Measurements from ENCODE around the gene INHBE.

The INHBE gene

DNA sequence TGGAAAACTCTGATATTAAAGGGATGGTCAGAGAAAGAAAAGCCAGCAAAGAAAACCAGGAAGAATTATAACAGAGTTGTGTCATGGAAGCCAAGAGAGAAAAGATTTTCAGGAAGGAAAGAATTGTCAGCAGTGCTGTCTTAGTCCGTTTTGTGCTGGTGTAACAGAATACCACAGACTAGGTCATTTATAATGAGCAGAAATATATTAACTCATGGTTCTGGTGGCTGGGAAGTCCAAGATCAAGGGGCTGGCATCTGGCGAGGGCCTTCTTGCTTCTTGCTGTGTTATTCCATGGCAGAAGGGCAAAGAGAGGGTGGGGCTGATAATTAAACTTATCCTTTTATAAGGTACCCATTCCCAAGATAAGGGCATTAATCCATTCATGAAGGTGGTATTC lies 6.4 kb upstream of the INHBE start:
- no peaks in the 10 kb centered on the region for H3K9me3 ChIP-seq (ENCODE audit: low read length)
- H3K36me3 ChIP-seq (ENCODE audit: insufficient read depth, low read length) = no peaks in the 10 kb centered on the region
- peaks cover 7% of the 10 kb centered on the region for H3K4me1 ChIP-seq (ENCODE audit: insufficient read depth, low read length)
- peaks cover 2% of the 10 kb centered on the region for H3K27me3 ChIP-seq (ENCODE audit: insufficient read depth, low read length)
- no peak overlapping the region for H3K4me3 ChIP-seq (ENCODE audit: low read length)
- H2AFZ ChIP-seq (ENCODE audit: low read depth, low read length) = no peak overlapping the region

DNA sequence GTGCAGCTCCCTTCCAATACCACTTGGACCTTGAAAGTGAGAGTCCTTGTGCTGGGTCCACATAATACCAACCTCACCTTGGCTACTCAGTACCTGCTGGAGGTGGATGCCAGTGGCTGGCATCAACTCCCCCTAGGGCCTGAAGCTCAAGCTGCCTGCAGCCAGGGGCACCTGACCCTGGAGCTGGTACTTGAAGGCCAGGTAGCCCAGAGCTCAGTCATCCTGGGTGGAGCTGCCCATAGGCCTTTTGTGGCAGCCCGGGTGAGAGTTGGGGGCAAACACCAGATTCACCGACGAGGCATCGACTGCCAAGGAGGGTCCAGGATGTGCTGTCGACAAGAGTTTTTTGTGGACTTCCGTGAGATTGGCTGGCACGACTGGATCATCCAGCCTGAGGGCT lies 5.7 kb upstream of the INHBE start:
- Histone ChIP-seq H2AFZ (ENCODE audit: low read depth, low read length) (no peak overlapping the region), H3K27me3 (ENCODE audit: insufficient read depth, low read length) (peaks cover 2% of the 10 kb centered on the region), H3K4me1 (ENCODE audit: insufficient read depth, low read length) (peaks cover 7% of the 10 kb centered on the region), H3K4me3 (ENCODE audit: low read length) (no peak overlapping the region), H3K9me3 (ENCODE audit: low read length) (no peaks in the 10 kb centered on the region), H3K36me3 (ENCODE audit: insufficient read depth, low read length) (no peaks in the 10 kb centered on the region)

DNA sequence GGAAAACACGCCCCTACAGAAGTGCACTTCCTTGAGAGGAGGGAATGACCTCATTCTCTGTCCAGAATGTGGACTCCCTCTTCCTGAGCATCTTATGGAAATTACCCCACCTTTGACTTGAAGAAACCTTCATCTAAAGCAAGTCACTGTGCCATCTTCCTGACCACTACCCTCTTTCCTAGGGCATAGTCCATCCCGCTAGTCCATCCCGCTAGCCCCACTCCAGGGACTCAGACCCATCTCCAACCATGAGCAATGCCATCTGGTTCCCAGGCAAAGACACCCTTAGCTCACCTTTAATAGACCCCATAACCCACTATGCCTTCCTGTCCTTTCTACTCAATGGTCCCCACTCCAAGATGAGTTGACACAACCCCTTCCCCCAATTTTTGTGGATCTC lies 5.0 kb upstream of the INHBE start:
- no peaks in the 10 kb centered on the region for H3K36me3 ChIP-seq (ENCODE audit: insufficient read depth, low read length)
- no peak overlapping the region for H3K4me3 ChIP-seq (ENCODE audit: low read length)
- no peak overlapping the region for H2AFZ ChIP-seq (ENCODE audit: low read depth, low read length)
- no peaks in the 10 kb centered on the region for H3K9me3 ChIP-seq (ENCODE audit: low read length)
- H3K4me1 ChIP-seq (ENCODE audit: insufficient read depth, low read length) = peaks cover 9% of the 10 kb centered on the region
- peaks cover 2% of the 10 kb centered on the region for H3K27me3 ChIP-seq (ENCODE audit: insufficient read depth, low read length)

DNA sequence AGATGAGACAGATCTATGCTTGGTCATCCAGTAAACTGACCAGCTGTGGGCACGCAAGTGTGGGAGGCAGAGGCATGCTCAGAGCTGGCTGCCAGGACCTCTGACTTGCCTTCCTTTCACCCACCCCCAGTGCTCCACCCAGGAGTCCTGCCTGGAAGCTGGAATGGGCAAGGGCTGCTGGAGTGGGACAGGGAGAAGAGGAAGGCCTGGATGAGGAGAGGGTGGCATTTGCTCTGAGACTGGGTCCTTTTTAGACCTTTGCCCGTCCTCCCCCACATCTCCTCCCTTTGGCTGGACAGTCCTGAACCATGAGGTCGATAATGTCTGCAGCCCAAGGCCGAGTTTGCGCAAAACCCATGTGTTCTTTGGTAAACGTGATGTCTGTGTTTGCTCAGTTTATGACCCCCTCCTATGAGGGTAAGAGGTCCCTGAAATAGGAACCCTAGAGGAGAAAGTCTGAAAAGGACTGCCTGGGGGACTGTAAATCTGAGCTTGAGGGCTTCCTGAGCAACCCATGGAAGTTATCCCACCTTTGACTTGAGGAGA lies 3.8 kb upstream of the INHBE start:
- Histone ChIP-seq H3K9me3 (ENCODE audit: low read length) (no peaks in the 10 kb centered on the region), H2AFZ (ENCODE audit: low read depth, low read length) (no peak overlapping the region), H3K36me3 (ENCODE audit: insufficient read depth, low read length) (no peaks in the 10 kb centered on the region), H3K27me3 (ENCODE audit: insufficient read depth, low read length) (peaks cover 2% of the 10 kb centered on the region), H3K4me1 (ENCODE audit: insufficient read depth, low read length) (peaks cover 12% of the 10 kb centered on the region), H3K4me3 (ENCODE audit: low read length) (no peak overlapping the region)

DNA sequence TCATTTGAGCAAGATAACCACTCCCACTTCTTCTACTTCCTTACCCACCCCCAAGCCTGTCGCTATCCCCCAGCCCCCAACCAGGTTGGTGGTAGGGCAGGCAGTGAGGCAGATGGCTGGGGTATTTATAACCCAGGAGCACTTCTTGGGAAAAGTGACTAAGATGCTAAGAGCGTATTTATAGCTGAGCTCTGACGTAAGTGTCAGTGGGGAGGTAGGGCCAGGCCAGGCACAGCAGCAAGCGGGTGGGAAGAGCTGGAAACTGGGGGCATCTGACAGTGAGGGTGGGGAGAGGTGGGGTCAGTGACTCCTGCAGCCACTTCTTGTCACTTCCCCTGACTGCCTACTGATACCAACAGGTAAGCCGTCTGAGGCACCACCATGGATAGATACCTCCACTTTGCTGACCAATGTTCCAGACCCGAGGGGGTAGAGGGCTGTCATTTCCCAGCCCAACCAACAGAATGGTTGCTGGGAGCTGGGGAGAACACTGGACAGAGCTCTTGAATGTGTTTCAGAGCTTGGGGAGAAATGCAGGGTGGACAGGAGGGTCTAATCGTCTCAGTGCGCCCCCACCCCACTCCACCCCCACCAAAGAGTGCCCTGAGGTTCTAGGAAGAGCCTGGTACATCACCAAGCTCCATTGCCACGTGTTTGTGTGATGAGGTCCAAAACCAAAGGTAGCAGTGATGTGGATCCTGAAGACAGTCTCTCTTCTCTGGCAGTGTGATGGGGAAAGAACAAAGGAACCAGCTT lies 2.7 kb upstream of the INHBE start:
- Histone ChIP-seq H3K4me3 (ENCODE audit: low read length) (no peak overlapping the region), H3K4me1 (ENCODE audit: insufficient read depth, low read length) (peaks cover 12% of the 10 kb centered on the region), H3K27me3 (ENCODE audit: insufficient read depth, low read length) (peaks cover 2% of the 10 kb centered on the region), H3K9me3 (ENCODE audit: low read length) (no peaks in the 10 kb centered on the region), H2AFZ (ENCODE audit: low read depth, low read length) (no peak overlapping the region), H3K36me3 (ENCODE audit: insufficient read depth, low read length) (no peaks in the 10 kb centered on the region)

DNA sequence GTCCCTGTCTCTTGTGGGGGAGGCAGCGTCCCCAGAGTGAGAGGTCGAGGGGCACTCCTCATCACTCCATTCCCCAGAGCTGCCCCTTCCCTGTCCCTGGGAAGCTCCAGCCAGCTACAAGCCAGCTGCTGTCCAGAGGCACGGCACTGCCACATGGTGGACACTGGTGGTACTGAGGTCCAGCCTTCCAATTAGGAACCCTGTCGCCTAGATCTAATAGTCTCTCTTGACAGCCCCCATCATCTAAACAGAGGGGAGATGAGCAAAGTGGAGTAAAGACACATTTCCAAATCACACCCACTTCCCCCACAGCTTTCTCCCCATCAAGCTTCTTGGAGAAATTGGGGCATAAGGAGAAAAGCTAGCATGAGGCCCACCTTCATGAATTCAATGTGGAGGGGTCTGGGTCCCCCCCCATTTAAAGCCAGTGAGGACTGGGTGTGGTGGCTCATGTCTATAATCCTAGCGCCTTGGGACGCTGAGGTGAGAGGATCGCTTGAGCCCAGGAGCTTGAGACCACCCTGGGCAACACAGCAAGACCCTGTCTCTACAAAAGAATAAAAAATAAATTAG lies 2.1 kb upstream of the INHBE start:
- H3K4me3 ChIP-seq (ENCODE audit: low read length) = no peak overlapping the region
- peaks cover 12% of the 10 kb centered on the region for H3K4me1 ChIP-seq (ENCODE audit: insufficient read depth, low read length)
- H3K36me3 ChIP-seq (ENCODE audit: insufficient read depth, low read length) = no peaks in the 10 kb centered on the region
- no peak overlapping the region for H2AFZ ChIP-seq (ENCODE audit: low read depth, low read length)
- peaks cover 2% of the 10 kb centered on the region for H3K27me3 ChIP-seq (ENCODE audit: insufficient read depth, low read length)
- no peaks in the 10 kb centered on the region for H3K9me3 ChIP-seq (ENCODE audit: low read length)

DNA sequence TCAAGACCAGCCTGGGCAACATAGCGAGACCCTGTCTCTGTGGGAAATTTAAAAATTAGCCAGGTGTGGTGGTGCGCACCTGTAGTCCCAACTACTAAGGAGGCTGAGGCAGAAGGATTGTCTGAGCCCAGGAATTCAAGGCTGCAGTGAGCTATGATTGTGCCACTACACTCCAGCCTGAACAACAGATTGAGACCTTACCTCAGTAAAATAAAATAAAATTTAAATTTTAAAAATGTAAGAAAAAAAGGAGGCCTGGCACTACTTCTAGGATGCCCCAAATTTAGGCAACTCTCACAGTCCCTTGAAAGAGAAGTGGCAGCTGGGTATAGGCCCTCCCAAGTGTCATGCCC lies 918 bp upstream of the INHBE start:
- no peaks in the 10 kb centered on the region for H3K36me3 ChIP-seq (ENCODE audit: insufficient read depth, low read length)
- peaks cover 16% of the 10 kb centered on the region for H3K4me1 ChIP-seq (ENCODE audit: insufficient read depth, low read length)
- no peaks in the 10 kb centered on the region for H3K9me3 ChIP-seq (ENCODE audit: low read length)
- no peak overlapping the region for H2AFZ ChIP-seq (ENCODE audit: low read depth, low read length)
- H3K4me3 ChIP-seq (ENCODE audit: low read length) = no peak overlapping the region
- peaks cover 2% of the 10 kb centered on the region for H3K27me3 ChIP-seq (ENCODE audit: insufficient read depth, low read length)

DNA sequence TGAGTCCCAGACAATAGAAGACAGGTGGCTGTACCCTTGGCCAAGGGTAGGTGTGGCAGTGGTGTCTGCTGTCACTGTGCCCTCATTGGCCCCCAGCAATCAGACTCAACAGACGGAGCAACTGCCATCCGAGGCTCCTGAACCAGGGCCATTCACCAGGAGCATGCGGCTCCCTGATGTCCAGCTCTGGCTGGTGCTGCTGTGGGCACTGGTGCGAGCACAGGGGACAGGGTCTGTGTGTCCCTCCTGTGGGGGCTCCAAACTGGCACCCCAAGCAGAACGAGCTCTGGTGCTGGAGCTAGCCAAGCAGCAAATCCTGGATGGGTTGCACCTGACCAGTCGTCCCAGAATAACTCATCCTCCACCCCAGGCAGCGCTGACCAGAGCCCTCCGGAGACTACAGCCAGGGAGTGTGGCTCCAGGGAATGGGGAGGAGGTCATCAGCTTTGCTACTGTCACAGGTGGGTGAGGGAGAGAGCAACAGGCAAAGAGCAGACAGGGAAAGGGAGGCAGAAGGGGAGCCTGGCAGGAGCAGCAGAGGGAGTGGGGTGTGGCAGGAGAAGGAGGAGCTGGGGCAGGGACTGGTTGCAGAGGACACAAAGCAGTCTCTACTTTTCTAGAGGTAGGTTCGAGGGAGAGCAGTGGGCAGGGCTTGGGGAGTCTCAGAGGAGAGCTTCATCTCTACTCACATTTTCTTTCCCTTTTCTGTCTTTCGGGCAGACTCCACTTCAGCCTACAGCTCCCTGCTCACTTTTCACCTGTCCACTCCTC lies 452 bp downstream of the INHBE start:
- Histone ChIP-seq H3K9me3 (ENCODE audit: low read length) (no peaks in the 10 kb centered on the region), H2AFZ (ENCODE audit: low read depth, low read length) (no peak overlapping the region), H3K27me3 (ENCODE audit: insufficient read depth, low read length) (peaks cover 2% of the 10 kb centered on the region), H3K36me3 (ENCODE audit: insufficient read depth, low read length) (no peaks in the 10 kb centered on the region), H3K4me1 (ENCODE audit: insufficient read depth, low read length) (peaks cover 21% of the 10 kb centered on the region), H3K4me3 (ENCODE audit: low read length) (no peak overlapping the region)

DNA sequence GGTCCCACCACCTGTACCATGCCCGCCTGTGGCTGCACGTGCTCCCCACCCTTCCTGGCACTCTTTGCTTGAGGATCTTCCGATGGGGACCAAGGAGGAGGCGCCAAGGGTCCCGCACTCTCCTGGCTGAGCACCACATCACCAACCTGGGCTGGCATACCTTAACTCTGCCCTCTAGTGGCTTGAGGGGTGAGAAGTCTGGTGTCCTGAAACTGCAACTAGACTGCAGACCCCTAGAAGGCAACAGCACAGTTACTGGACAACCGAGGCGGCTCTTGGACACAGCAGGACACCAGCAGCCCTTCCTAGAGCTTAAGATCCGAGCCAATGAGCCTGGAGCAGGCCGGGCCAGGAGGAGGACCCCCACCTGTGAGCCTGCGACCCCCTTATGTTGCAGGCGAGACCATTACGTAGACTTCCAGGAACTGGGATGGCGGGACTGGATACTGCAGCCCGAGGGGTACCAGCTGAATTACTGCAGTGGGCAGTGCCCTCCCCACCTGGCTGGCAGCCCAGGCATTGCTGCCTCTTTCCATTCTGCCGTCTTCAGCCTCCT lies 1.1 kb downstream of the INHBE start:
- Histone ChIP-seq H3K36me3 (ENCODE audit: insufficient read depth, low read length) (no peaks in the 10 kb centered on the region), H2AFZ (ENCODE audit: low read depth, low read length) (no peak overlapping the region), H3K4me3 (ENCODE audit: low read length) (no peak overlapping the region), H3K9me3 (ENCODE audit: low read length) (no peaks in the 10 kb centered on the region), H3K27me3 (ENCODE audit: insufficient read depth, low read length) (peaks cover 1% of the 10 kb centered on the region), H3K4me1 (ENCODE audit: insufficient read depth, low read length) (peaks cover 27% of the 10 kb centered on the region)

DNA sequence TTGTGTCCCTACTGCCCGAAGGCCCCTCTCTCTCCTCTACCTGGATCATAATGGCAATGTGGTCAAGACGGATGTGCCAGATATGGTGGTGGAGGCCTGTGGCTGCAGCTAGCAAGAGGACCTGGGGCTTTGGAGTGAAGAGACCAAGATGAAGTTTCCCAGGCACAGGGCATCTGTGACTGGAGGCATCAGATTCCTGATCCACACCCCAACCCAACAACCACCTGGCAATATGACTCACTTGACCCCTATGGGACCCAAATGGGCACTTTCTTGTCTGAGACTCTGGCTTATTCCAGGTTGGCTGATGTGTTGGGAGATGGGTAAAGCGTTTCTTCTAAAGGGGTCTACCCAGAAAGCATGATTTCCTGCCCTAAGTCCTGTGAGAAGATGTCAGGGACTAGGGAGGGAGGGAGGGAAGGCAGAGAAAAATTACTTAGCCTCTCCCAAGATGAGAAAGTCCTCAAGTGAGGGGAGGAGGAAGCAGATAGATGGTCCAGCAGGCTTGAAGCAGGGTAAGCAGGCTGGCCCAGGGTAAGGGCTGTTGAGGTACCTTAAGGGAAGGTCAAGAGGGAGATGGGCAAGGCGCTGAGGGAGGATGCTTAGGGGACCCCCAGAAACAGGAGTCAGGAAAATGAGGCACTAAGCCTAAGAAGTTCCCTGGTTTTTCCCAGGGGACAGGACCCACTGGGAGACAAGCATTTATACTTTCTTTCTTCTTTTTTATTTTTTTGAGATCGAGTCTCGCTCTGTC lies 1.8 kb downstream of the INHBE start:
- peaks cover 32% of the 10 kb centered on the region for H3K4me1 ChIP-seq (ENCODE audit: insufficient read depth, low read length)

DNA sequence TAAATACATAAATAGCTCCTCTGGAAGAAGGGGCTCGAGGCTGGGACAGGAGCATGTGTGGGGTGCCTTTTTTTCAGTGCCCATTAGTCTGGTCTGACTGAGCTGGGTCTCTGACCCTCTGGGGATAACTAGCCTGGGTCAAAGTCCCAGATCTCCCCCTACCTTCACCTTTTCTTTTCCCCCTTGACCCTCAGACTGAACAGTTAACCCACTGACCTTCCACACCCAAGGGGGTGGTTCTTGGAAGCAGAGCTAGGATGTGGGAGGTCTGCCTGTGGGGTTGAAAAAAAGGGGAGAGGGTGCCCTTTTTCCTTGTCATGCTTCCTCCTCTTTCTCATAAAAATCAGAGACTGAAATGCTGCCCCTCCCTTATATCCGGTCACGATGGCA lies 3.6 kb downstream of the INHBE start:
- Histone ChIP-seq H2AFZ (ENCODE audit: low read depth, low read length) (peak overlapping the region; percentile 66), H3K4me1 (ENCODE audit: insufficient read depth, low read length) (peaks cover 31% of the 10 kb centered on the region), H3K36me3 (ENCODE audit: insufficient read depth, low read length) (no peaks in the 10 kb centered on the region), H3K4me3 (ENCODE audit: low read length) (peak overlapping the region; percentile 52), H3K9me3 (ENCODE audit: low read length) (no peaks in the 10 kb centered on the region), H3K27me3 (ENCODE audit: insufficient read depth, low read length) (no peaks in the 10 kb centered on the region)

More for the DNA sequence above, 1.8 kb downstream of the INHBE start:
- Histone ChIP-seq H2AFZ (ENCODE audit: low read depth, low read length) (no peak overlapping the region), H3K4me3 (ENCODE audit: low read length) (no peak overlapping the region), H3K27me3 (ENCODE audit: insufficient read depth, low read length) (no peaks in the 10 kb centered on the region), H3K36me3 (ENCODE audit: insufficient read depth, low read length) (no peaks in the 10 kb centered on the region), H3K9me3 (ENCODE audit: low read length) (no peaks in the 10 kb centered on the region)

DNA sequence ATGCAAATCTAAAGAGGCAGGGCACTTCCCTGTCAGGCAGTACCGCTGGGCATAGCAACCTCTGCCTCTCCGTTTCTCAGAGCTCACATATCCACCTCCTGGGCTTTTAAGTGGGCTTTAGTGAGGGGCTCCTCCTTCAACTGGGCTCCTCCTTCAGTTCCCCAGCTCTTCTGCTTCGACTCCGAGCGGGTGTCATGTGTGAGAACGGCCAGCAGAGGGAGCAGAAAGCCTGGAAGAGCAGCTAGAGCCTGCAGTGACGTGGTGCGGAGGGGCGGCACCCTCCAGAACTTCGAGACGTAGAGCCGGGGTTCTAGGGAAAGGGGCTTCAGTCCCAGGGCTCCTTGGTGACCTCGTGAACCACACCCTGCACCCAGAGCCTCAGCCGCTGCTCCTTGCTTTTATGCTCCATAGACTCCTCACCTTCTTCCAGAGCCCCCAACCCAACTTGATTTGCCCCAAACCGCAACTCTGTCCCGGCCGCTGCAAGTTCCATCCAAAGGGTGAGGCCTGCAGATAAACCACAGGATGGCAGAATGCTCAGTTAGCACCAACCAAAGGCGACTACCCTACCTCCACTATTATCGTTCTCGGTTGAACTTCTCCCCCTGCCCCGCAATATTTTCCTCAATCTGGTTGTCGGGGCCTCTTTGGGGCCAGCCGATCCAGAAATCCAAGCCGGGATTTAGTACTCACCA lies 4.1 kb downstream of the INHBE start:
- no peaks in the 10 kb centered on the region for H3K36me3 ChIP-seq (ENCODE audit: insufficient read depth, low read length)
- peak overlapping the region; percentile 66 for H2AFZ ChIP-seq (ENCODE audit: low read depth, low read length)
- H3K4me1 ChIP-seq (ENCODE audit: insufficient read depth, low read length) = peaks cover 31% of the 10 kb centered on the region
- H3K4me3 ChIP-seq (ENCODE audit: low read length) = peak overlapping the region; percentile 52
- H3K9me3 ChIP-seq (ENCODE audit: low read length) = no peaks in the 10 kb centered on the region
- H3K27me3 ChIP-seq (ENCODE audit: insufficient read depth, low read length) = no peaks in the 10 kb centered on the region
